K562 (cell line): ENCODE measurements around the gene DGCR2. TPM values are rescaled to one million over a fixed set of nuclear protein-coding genes. Genes with fewer than 3 reads are reported as not detected.

Source experiments
- JUN ChIP-seq, 2 experiments: sonication (generic) in 1 of 2; formaldehyde crosslinking in 1 of 2; IDR thresholded peaks; 2 replicates each; pipeline versions ENCODE4 v1.6.1 to v1.8.0; 2012 to 2022; ENCODE audit warnings: borderline replicate concordance in 2 of 2, mild to moderate bottlenecking in 2 of 2, improper control_type of control experiment in 1 of 2, low read depth in 1 of 2, low read length in 1 of 2, missing genetic modification reagents in 1 of 2
- JUND ChIP-seq, 2 experiments: IDR thresholded peaks; 2 replicates in 1 of 2; 3 replicates in 1 of 2; pipeline ENCODE4 v1.6.1; 2011; ENCODE audit warnings: borderline replicate concordance in 2 of 2, low read depth in 2 of 2, low read length in 2 of 2, improper control_type of control experiment in 1 of 2, missing biosample characterization in 1 of 2, missing genetic modification characterization in 1 of 2, missing genetic modification reagents in 1 of 2
- KLF16 ChIP-seq: IDR thresholded peaks from 2 replicates; pipeline ENCODE4 v1.6.1; 2016; ENCODE audit warnings: antibody characterized with exemption
- MLX ChIP-seq, 2 experiments: fragments of 450-650 bp in 1 of 2; sonication (generic) in 1 of 2; formaldehyde crosslinking; conservative IDR thresholded peaks; 2 replicates each; pipeline versions ENCODE4 v1.4.0 to v1.8.1; 2020 to 2022; ENCODE audit warnings: mild to moderate bottlenecking in 1 of 2, missing genetic modification reagents in 1 of 2
- POLR2B ChIP-seq: fragments of 450-650 bp; IDR thresholded peaks from 2 replicates; pipeline ENCODE4 v1.6.1; 2018; ENCODE audit warnings: low read depth; ENCODE audit not compliant: partially characterized antibody
- REST ChIP-seq, 2 experiments: fragments of 450-650 bp; formaldehyde crosslinking in 1 of 2; IDR thresholded peaks; 2 replicates each; pipeline versions ENCODE4 v1.4.0 to v1.6.1; 2014 to 2020; ENCODE audit warnings: mild to moderate bottlenecking in 2 of 2, borderline replicate concordance in 1 of 2, low read depth in 1 of 2
- THRAP3 ChIP-seq: fragments of 450-650 bp; IDR thresholded peaks from 2 replicates; pipeline ENCODE4 v1.6.1; 2016; ENCODE audit warnings: mild to moderate bottlenecking, inconsistent platforms, borderline replicate concordance
- ZNF408 ChIP-seq: fragments of 250-450 bp; sonication (Bioruptor Pico); IDR thresholded peaks from 2 replicates; pipeline ENCODE4 v1.4.0; 2020; ENCODE audit warnings: low read depth, mild to moderate bottlenecking, moderate library complexity
- polyA plus RNA-seq, 8 experiments: library from polyadenylated mRNA; depleted of rRNA in 4 of 8; stranded (reverse) in 5 of 8; unstranded in 3 of 8; fragments of >200 nt; fragmentation: Nextera tagmentation in 2 of 8; fragmentation: Illumina TruSeq in 1 of 8; extraction: Ambion mirVana in 2 of 8; extraction: Trizol in 1 of 8; gene quantifications; 2 replicates each; pipeline versions ENCODE4 v1.2.1 to v1.2.3, GENCODE V29; 2011 to 2014; ENCODE audit warnings: inconsistent platforms in 1 of 8, missing spikeins in 1 of 8
- total RNA-seq, 7 experiments: library from RNA; depleted of rRNA in 6 of 7; stranded (reverse); fragments of >200 nt in 6 of 7; fragmentation: Illumina TruSeq in 2 of 7; extraction: Trizol in 2 of 7; gene quantifications; 2 replicates each; pipeline versions ENCODE4 v1.2.1 to v1.2.3, GENCODE V29; 2011 to 2021; ENCODE audit warnings: low replicate concordance in 1 of 7
- TF ChIP-seq, protein P1 (sequence below): IDR thresholded peaks from 2 replicates; pipeline ENCODE4 v1.6.1; 2016; ENCODE audit warnings: missing genetic modification characterization, missing compliant biosample characterization
- TF ChIP-seq, protein P2 (sequence below): fragments of 250-450 bp; sonication (Bioruptor Pico); IDR thresholded peaks from 2 replicates; pipeline ENCODE4 v1.5.0; 2020; ENCODE audit warnings: mild to moderate bottlenecking, borderline replicate concordance
- TF ChIP-seq, protein P3 (sequence below): fragments of 450-650 bp; IDR thresholded peaks from 2 replicates; pipeline ENCODE4 v1.7.0; 2016; ENCODE audit warnings: borderline replicate concordance

Gene DGCR2
- total and polyA plus RNA-seq, 9 of the 15 experiments (the other 6 are each of a cell fraction or from before 2014, with no cell fraction given): 0.69 to 101 (median 56.4) TPM

- TF ChIP-seq JUND (IDR thresholded peaks at IDR 0.05; ENCODE audit: borderline replicate concordance, low read depth, low read length) (no peak), JUND (tag; IDR thresholded peaks at IDR 0.05; ENCODE audit: borderline replicate concordance, low read depth, low read length) (no peak), KLF16 (no peak), POLR2B (no peak), REST (IDR thresholded peaks at IDR 0.05; ENCODE audit: borderline replicate concordance) (no peak), REST (CRISPR knock-in tag; IDR thresholded peaks at IDR 0.05; ENCODE audit: low read depth) (no peak), MLX (CRISPR knock-in tag; conservative IDR thresholded peaks at IDR 0.05) (no peak; a peak in 1 of 4 replicates), JUN (IDR thresholded peaks at IDR 0.05; ENCODE audit: borderline replicate concordance, low read depth, low read length) (no peak), JUN (CRISPR knock-in tag; IDR thresholded peaks at IDR 0.05; ENCODE audit: borderline replicate concordance) (no peak), ZNF408 (CRISPR knock-in tag) (no peak), THRAP3 (peak; percentile 31; the same call in 1 of the 2 replicates)
- TF ChIP-seq, protein P1, sequence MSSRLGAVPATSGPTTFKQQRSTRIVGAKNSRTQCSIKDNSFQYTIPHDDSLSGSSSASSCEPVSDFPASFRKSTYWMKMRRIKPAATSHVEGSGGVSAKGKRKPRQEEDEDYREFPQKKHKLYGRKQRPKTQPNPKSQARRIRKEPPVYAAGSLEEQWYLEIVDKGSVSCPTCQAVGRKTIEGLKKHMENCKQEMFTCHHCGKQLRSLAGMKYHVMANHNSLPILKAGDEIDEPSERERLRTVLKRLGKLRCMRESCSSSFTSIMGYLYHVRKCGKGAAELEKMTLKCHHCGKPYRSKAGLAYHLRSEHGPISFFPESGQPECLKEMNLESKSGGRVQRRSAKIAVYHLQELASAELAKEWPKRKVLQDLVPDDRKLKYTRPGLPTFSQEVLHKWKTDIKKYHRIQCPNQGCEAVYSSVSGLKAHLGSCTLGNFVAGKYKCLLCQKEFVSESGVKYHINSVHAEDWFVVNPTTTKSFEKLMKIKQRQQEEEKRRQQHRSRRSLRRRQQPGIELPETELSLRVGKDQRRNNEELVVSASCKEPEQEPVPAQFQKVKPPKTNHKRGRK: 0 out of 2 replicates have a peak, but pooled peaks have one; percentile 37
- TF ChIP-seq, protein P2, sequence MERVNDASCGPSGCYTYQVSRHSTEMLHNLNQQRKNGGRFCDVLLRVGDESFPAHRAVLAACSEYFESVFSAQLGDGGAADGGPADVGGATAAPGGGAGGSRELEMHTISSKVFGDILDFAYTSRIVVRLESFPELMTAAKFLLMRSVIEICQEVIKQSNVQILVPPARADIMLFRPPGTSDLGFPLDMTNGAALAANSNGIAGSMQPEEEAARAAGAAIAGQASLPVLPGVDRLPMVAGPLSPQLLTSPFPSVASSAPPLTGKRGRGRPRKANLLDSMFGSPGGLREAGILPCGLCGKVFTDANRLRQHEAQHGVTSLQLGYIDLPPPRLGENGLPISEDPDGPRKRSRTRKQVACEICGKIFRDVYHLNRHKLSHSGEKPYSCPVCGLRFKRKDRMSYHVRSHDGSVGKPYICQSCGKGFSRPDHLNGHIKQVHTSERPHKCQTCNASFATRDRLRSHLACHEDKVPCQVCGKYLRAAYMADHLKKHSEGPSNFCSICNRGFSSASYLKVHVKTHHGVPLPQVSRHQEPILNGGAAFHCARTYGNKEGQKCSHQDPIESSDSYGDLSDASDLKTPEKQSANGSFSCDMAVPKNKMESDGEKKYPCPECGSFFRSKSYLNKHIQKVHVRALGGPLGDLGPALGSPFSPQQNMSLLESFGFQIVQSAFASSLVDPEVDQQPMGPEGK: no peak
- TF ChIP-seq, protein P3, sequence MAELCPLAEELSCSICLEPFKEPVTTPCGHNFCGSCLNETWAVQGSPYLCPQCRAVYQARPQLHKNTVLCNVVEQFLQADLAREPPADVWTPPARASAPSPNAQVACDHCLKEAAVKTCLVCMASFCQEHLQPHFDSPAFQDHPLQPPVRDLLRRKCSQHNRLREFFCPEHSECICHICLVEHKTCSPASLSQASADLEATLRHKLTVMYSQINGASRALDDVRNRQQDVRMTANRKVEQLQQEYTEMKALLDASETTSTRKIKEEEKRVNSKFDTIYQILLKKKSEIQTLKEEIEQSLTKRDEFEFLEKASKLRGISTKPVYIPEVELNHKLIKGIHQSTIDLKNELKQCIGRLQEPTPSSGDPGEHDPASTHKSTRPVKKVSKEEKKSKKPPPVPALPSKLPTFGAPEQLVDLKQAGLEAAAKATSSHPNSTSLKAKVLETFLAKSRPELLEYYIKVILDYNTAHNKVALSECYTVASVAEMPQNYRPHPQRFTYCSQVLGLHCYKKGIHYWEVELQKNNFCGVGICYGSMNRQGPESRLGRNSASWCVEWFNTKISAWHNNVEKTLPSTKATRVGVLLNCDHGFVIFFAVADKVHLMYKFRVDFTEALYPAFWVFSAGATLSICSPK: no peak
These were observed 13.4 kb downstream of the DGCR2 start (continued) for GRCh38 chr22:19108807-19109197.
